ENCODE results near the gene TAF5L. TPM values are rescaled to one million over a fixed set of nuclear protein-coding genes. Genes with fewer than 3 reads are reported as not detected.

The TAF5L gene
- polyA plus RNA-seq, 2 of the 4 experiments (the other 2 are of a cell fraction) = 17.4 to 25.0 TPM

DNA sequence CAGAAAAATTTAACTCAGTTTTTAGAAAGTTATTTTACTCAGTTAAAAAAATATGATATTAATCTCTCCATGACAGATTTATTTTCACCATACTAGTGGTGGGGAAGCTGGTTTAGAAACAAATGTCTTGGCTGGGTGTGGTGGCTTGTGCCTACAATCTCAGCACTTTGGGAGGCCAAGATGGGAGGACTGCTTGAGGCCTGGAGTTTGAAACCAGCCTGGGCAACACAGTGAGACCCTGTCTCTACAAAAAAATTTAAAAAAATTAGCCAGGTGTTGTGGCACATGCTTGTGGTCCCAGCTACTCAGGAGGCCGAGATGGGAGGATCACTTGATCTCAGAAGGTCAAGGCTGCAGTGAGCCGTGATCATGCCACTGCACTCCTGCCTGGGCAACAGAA is 17.3 kb downstream of the TAF5L start:
- TF ChIP-seq SREBF2 (IDR thresholded peaks at IDR 0.05) (no peak), NFE2L2 (conservative IDR thresholded peaks at IDR 0.05; ENCODE audit: low read length) (no peak), ZC3H11A (IDR thresholded peaks at IDR 0.05) (no peak), RAD21 (conservative IDR thresholded peaks at IDR 0.05 in 1 of 2, IDR thresholded peaks at IDR 0.05 in 1 of 2) (no peak), E2F6 (IDR thresholded peaks at IDR 0.05; ENCODE audit: borderline replicate concordance, low read depth) (no peak), USF2 (IDR thresholded peaks at IDR 0.05) (no peak), EHF (CRISPR knock-in tag; IDR thresholded peaks at IDR 0.05) (no peak), HOXB5 (CRISPR knock-in tag; IDR thresholded peaks at IDR 0.05) (no peak), GATA3 (IDR thresholded peaks at IDR 0.05; ENCODE audit: borderline replicate concordance) (no peak), MYC (IDR thresholded peaks at IDR 0.05; ENCODE audit: borderline replicate concordance, low read length) (no peak), MAFK (IDR thresholded peaks at IDR 0.05; ENCODE audit: partially characterized antibody) (no peak), HDAC2 (IDR thresholded peaks at IDR 0.05) (no peak)
- WGBS (ENCODE audit: missing lambda C conversion rate) = 92% methylated on average over 2 of the region's 2 CpGs
- no peak overlapping the region for H3K4me2 ChIP-seq
- FAIRE-seq = no peak
- no peak overlapping the region for H3K27ac ChIP-seq
- no peaks in the 10 kb centered on the region for H3K4me1 ChIP-seq
- H3K9me3 ChIP-seq = no peaks in the 10 kb centered on the region
- no peak for ATAC-seq
- no peak overlapping the region for H3K4me3 ChIP-seq
- ChIA-PET POLR2A (no interaction called here), CTCF (interaction anchor here (1.6 kb wide), 1 partner anchor 50 kb away, joined by 4 read pairs; the partner anchor contains the start of gene ABCB10)
- DNase-seq (ENCODE audit: low read depth in 1 of 2, low spot score in 1 of 2) = no peak

DNA sequence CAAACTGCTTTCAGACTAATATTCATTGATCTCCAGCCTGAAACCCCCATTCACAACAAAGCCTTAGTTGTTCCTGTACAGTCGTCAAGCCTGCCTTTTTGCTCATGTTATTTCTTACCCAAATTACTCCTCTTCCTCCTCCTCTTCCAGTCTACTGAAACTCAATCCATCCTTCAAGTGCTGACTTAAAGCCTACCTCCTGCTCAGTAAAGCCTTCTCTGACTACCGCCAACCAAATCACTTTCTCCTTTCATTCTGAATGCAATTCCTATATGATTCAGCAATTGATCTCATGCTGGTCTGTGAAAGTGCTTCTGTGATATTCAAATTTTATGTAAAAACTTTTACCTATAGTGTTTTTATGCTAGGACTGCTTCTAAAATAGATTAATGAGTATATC is 18.6 kb downstream of the TAF5L start:
- ATAC-seq (no peak), FAIRE-seq (no peak), DNase-seq (ENCODE audit: low read depth in 1 of 2, low spot score in 1 of 2) (no peak)
- CTCF ChIA-PET = no interaction called here
- TF ChIP-seq, protein P1, sequence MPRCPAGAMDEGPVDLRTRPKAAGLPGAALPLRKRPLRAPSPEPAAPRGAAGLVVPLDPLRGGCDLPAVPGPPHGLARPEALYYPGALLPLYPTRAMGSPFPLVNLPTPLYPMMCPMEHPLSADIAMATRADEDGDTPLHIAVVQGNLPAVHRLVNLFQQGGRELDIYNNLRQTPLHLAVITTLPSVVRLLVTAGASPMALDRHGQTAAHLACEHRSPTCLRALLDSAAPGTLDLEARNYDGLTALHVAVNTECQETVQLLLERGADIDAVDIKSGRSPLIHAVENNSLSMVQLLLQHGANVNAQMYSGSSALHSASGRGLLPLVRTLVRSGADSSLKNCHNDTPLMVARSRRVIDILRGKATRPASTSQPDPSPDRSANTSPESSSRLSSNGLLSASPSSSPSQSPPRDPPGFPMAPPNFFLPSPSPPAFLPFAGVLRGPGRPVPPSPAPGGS (IDR thresholded peaks at IDR 0.05) = no peak
- TF ChIP-seq ZSCAN20 (CRISPR knock-in tag; IDR thresholded peaks at IDR 0.05) (no peak), CHD4 (IDR thresholded peaks at IDR 0.05; ENCODE audit: borderline replicate concordance) (no peak), RFX5 (IDR thresholded peaks at IDR 0.05) (no peak), MYC (IDR thresholded peaks at IDR 0.05; ENCODE audit: borderline replicate concordance, low read length) (no peak), ELK1 (IDR thresholded peaks at IDR 0.05; ENCODE audit: low read depth, low read length) (no peak), ZNF302 (CRISPR knock-in tag; IDR thresholded peaks at IDR 0.05) (no peak), GATA3 (IDR thresholded peaks at IDR 0.05; ENCODE audit: borderline replicate concordance) (no peak)
- TF ChIP-seq, protein P2, sequence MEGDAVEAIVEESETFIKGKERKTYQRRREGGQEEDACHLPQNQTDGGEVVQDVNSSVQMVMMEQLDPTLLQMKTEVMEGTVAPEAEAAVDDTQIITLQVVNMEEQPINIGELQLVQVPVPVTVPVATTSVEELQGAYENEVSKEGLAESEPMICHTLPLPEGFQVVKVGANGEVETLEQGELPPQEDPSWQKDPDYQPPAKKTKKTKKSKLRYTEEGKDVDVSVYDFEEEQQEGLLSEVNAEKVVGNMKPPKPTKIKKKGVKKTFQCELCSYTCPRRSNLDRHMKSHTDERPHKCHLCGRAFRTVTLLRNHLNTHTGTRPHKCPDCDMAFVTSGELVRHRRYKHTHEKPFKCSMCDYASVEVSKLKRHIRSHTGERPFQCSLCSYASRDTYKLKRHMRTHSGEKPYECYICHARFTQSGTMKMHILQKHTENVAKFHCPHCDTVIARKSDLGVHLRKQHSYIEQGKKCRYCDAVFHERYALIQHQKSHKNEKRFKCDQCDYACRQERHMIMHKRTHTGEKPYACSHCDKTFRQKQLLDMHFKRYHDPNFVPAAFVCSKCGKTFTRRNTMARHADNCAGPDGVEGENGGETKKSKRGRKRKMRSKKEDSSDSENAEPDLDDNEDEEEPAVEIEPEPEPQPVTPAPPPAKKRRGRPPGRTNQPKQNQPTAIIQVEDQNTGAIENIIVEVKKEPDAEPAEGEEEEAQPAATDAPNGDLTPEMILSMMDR (IDR thresholded peaks at IDR 0.05) = no peak
- no peak overlapping the region for H3K27ac ChIP-seq
- WGBS (ENCODE audit: missing lambda C conversion rate) = 97% methylated on average over 2 of the region's 2 CpGs
- H3K9me3 ChIP-seq = no peaks in the 10 kb centered on the region
- no peak overlapping the region for H3K4me3 ChIP-seq
- H3K4me1 ChIP-seq = no peaks in the 10 kb centered on the region
- POLR2A ChIA-PET = no interaction called here
- no peak overlapping the region for H3K4me2 ChIP-seq

All from A549 (cell line).